ENCODE data around the gene TCOF1. TPM values are rescaled to one million over a fixed set of nuclear protein-coding genes. Genes with fewer than 3 reads are reported as not detected.

The TCOF1 gene
- total and polyA plus RNA-seq, 2 experiments from 2014 or later: 31.4 to 46.0 TPM

GRCh38 chr5:150321211-150321610 lies 36.3 kb upstream of the TCOF1 start:
- TF ChIP-seq CTCF (IDR thresholded peaks at IDR 0.05; ENCODE audit: low read depth, low read length): no peak
- no peak overlapping the region for H3K4me3 ChIP-seq
- H3K9me3 ChIP-seq (ENCODE audit: low read depth): no peaks in the 10 kb centered on the region
- H3K4me1 ChIP-seq (ENCODE audit: low read depth): peaks cover 17% of the 10 kb centered on the region
- H3K27ac ChIP-seq: no peak overlapping the region
- DNase-seq (ENCODE audit: low read depth in 1 of 2, low spot score in 1 of 2): no peak
- no peaks in the 10 kb centered on the region for H3K36me3 ChIP-seq
- no peaks in the 10 kb centered on the region for H3K27me3 ChIP-seq

DNA sequence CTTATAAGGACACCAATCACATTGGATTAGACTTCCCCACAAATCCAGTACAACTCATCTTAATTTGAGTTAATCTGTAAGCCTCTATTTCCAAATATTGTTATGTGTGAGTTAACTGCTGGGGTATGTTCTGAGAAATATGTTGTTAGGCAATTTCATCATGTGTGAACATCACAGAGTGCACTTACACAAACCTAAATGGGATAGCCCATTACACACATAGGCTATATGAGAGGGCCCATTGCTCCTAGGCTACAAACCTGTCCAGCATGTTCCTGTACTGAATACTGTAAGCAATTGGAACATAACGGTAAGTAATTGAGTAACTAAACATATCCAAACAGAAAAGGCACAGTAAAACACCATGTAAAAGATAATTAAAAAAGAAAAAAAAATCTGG lies 35.7 kb upstream of the TCOF1 start:
- no peak overlapping the region for H3K27ac ChIP-seq
- no peak for TF ChIP-seq CTCF (IDR thresholded peaks at IDR 0.05; ENCODE audit: low read depth, low read length)

DNA sequence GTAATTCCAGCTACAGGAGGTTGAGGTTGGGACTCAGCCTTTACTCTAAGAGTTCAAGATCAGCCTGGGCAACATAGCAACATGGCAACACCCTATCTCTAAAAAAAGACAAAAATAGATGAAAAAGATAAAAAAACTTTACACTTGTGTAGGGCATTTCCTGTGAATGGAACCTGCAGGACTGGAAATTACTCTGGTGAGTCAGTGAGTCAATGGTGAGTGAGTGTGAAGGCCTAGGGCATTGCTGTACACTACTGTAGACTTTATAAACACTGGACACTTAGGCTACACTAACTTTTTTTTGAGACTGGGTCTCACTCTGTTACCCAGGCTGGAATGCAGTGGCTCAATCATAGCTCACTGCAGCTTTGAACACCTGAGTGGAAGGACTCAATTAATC lies 35.3 kb upstream of the TCOF1 start:
- Histone ChIP-seq H3K27ac (no peak overlapping the region), H3K9me3 (ENCODE audit: low read depth) (no peaks in the 10 kb centered on the region), H3K4me1 (ENCODE audit: low read depth) (peaks cover 17% of the 10 kb centered on the region), H3K4me3 (no peak overlapping the region), H3K27me3 (no peaks in the 10 kb centered on the region), H3K36me3 (no peaks in the 10 kb centered on the region)
- no peak for TF ChIP-seq CTCF (IDR thresholded peaks at IDR 0.05; ENCODE audit: low read depth, low read length)
- no peak for DNase-seq (ENCODE audit: low read depth in 1 of 2, low spot score in 1 of 2)

More for the DNA sequence above, 35.7 kb upstream of the TCOF1 start:
- H3K4me1 ChIP-seq (ENCODE audit: low read depth): peaks cover 17% of the 10 kb centered on the region
- DNase-seq (ENCODE audit: low read depth in 1 of 2, low spot score in 1 of 2): no peak
- no peak overlapping the region for H3K4me3 ChIP-seq
- H3K27me3 ChIP-seq: no peaks in the 10 kb centered on the region
- no peaks in the 10 kb centered on the region for H3K9me3 ChIP-seq (ENCODE audit: low read depth)
- H3K36me3 ChIP-seq: no peaks in the 10 kb centered on the region

- no peak overlapping the region for H3K27ac ChIP-seq
- peak in 1 of 2 donors; percentile 79 for DNase-seq (ENCODE audit: low read depth in 1 of 2, low spot score in 1 of 2)
- no peaks in the 10 kb centered on the region for H3K36me3 ChIP-seq
- H3K4me3 ChIP-seq: no peak overlapping the region
- no peaks in the 10 kb centered on the region for H3K9me3 ChIP-seq (ENCODE audit: low read depth)
- no peak for TF ChIP-seq CTCF (IDR thresholded peaks at IDR 0.05; ENCODE audit: low read depth, low read length)
- H3K4me1 ChIP-seq (ENCODE audit: low read depth): peaks cover 17% of the 10 kb centered on the region
- no peaks in the 10 kb centered on the region for H3K27me3 ChIP-seq
These were observed 34.4 kb upstream of the TCOF1 start for GRCh38 chr5:150323092-150323491.

DNA sequence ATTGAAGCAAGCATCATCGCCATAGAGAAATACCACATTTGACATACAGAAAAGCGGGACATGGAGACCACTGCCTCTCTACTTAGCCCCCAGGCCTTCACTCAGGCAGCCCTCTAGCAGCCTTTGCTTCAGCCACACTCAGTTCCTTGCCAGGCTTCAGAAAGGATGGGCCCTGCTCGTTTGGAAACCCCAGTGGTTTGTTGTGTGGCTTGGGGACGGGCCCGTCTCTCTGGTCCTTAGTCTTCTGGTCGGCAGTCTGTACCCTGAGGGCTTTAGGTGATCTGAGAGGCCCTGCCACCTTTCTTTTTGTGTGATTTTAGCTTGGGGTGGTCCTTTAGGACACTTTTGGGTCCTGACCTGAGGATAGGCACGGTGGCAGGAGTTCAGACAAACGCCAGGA lies 33.7 kb upstream of the TCOF1 start:
- no peaks in the 10 kb centered on the region for H3K36me3 ChIP-seq
- H3K27me3 ChIP-seq: no peaks in the 10 kb centered on the region
- no peak for DNase-seq (ENCODE audit: low read depth in 1 of 2, low spot score in 1 of 2)
- H3K4me3 ChIP-seq: no peak overlapping the region
- no peak overlapping the region for H3K27ac ChIP-seq
- peaks cover 12% of the 10 kb centered on the region for H3K4me1 ChIP-seq (ENCODE audit: low read depth)
- no peaks in the 10 kb centered on the region for H3K9me3 ChIP-seq (ENCODE audit: low read depth)
- TF ChIP-seq CTCF (IDR thresholded peaks at IDR 0.05; ENCODE audit: low read depth, low read length): no peak

- H3K27me3 ChIP-seq: no peaks in the 10 kb centered on the region
- H3K4me3 ChIP-seq: no peak overlapping the region
- no peaks in the 10 kb centered on the region for H3K4me1 ChIP-seq (ENCODE audit: low read depth)
- no peak for TF ChIP-seq CTCF (IDR thresholded peaks at IDR 0.05; ENCODE audit: low read depth, low read length)
- no peak overlapping the region for H3K27ac ChIP-seq
- no peaks in the 10 kb centered on the region for H3K9me3 ChIP-seq (ENCODE audit: low read depth)
- H3K36me3 ChIP-seq: no peaks in the 10 kb centered on the region
- no peak for DNase-seq (ENCODE audit: low read depth in 1 of 2, low spot score in 1 of 2)
These were observed 32.1 kb upstream of the TCOF1 start for GRCh38 chr5:150325426-150325825.

Data from cardiac muscle cell (in vitro differentiated cells and primary cell).